Fibroblast of villous mesenchyme (primary cell): ENCODE measurements around the gene COTL1. TPM values are rescaled to one million over a fixed set of nuclear protein-coding genes. Genes with fewer than 3 reads are reported as not detected.

Source experiments
- DNase-seq: peaks from one replicate; pipeline ENCODE4 v3.0.0-alpha.2; 2010; ENCODE audit warnings: low read depth
- H3K4me3 ChIP-seq: 2 replicates; pipeline ENCODE4 v1.5.1; 2011; ENCODE audit warnings: low read depth, mild to moderate bottlenecking, low read length
- CTCF ChIP-seq: IDR thresholded peaks from 2 replicates; pipeline ENCODE4 v1.5.1; 2012; ENCODE audit warnings: low read depth, mild to moderate bottlenecking, low read length; ENCODE audit not compliant: insufficient read depth
- total RNA-seq: library from RNA; depleted of rRNA; stranded (reverse); fragments of >200 nt; gene quantifications from 2 replicates; pipeline ENCODE4 v1.2.3, GENCODE V29; 2012

The COTL1 gene
- total RNA-seq, 1 donor: 265 TPM

- no peak for DNase-seq
- no peak for TF ChIP-seq CTCF
- H3K4me3 ChIP-seq: no peak overlapping the region
These were observed 7.5 kb downstream of the COTL1 start for GRCh38 chr16:84610376-84610775.

GRCh38 chr16:84609563-84610177, 8.2 kb downstream of the COTL1 start:
- no peak for DNase-seq
- TF ChIP-seq CTCF: no peak

GRCh38 chr16:84608282-84608681, 9.6 kb downstream of the COTL1 start:
- TF ChIP-seq CTCF: no peak
- no peak overlapping the region for H3K4me3 ChIP-seq
- DNase-seq: no peak

More at GRCh38 chr16:84609563-84610177, 8.2 kb downstream of the COTL1 start:
- H3K4me3 ChIP-seq: no peak overlapping the region

GRCh38 chr16:84607694-84608093, 10.2 kb downstream of the COTL1 start:
- DNase-seq: no peak
- no peak overlapping the region for H3K4me3 ChIP-seq
- TF ChIP-seq CTCF: no peak

GRCh38 chr16:84607061-84607460, 10.8 kb downstream of the COTL1 start:
- no peak overlapping the region for H3K4me3 ChIP-seq
- no peak for TF ChIP-seq CTCF
- no peak for DNase-seq

- no peak for DNase-seq
- no peak overlapping the region for H3K4me3 ChIP-seq
- no peak for TF ChIP-seq CTCF
These were observed 11.6 kb downstream of the COTL1 start for GRCh38 chr16:84606081-84606875.

GRCh38 chr16:84605339-84605848, 12.5 kb downstream of the COTL1 start:
- DNase-seq: no peak
- TF ChIP-seq CTCF: no peak

More at GRCh38 chr16:84605339-84605848, 12.5 kb downstream of the COTL1 start:
- H3K4me3 ChIP-seq: no peak overlapping the region
